Hepatocyte (in vitro differentiated cells): ENCODE data around the gene TBC1D32.

Source experiments
- CTCF ChIP-seq: fragments of 200-600 bp; sonication (generic); IDR thresholded peaks from 2 replicates; pipeline ENCODE4 v1.5.1; 2016; ENCODE audit warnings: antibody characterized with exemption, mild to moderate bottlenecking; ENCODE audit not compliant: poor library complexity
- EZH2 ChIP-seq: fragments of 200-600 bp; sonication (generic); IDR thresholded peaks from 2 replicates; pipeline ENCODE4 v1.6.1; 2016; ENCODE audit warnings: antibody characterized with exemption, mild to moderate bottlenecking, borderline replicate concordance

GRCh38 chr6:121260651-121261102 is 73.6 kb downstream of the TBC1D32 start:
- TF ChIP-seq EZH2 (no peak), CTCF (no peak)
